Peyer's patch (tissue), 4 donors: Measurements from ENCODE around the gene PLPP1. TPM values are rescaled to one million over a fixed set of nuclear protein-coding genes. Genes with fewer than 3 reads are reported as not detected.

ENCODE experiments used
- DNase-seq, 3 donors: peaks; one replicate each; pipeline ENCODE4 v3.0.0-alpha.2; 2017 to 2019
- H3K27ac ChIP-seq, 4 donors: fragments of 200-600 bp; sonication (generic); one replicate each; pipeline ENCODE4 v1.5.1; 2016 to 2019
- H3K27me3 ChIP-seq, 2 donors: fragments of 200-600 bp; sonication (generic); one replicate each; pipeline ENCODE4 v1.5.1; 2019
- H3K36me3 ChIP-seq, 3 donors: fragments of 200-600 bp; sonication (generic); one replicate each; pipeline ENCODE4 v1.5.1; 2016 to 2019
- H3K4me1 ChIP-seq, 4 donors: fragments of 200-600 bp; sonication (generic); one replicate each; pipeline ENCODE4 v1.5.1; 2016 to 2019
- H3K4me3 ChIP-seq, 4 donors: fragments of 200-600 bp; sonication (generic); 1 replicate in 3 of 4; 2 replicates in 1 of 4; pipeline ENCODE4 v1.5.1; 2016 to 2019; ENCODE audit warnings: mild to moderate bottlenecking in 1 of 4
- H3K9me3 ChIP-seq, 4 donors: fragments of 200-600 bp; sonication (generic); one replicate each; pipeline ENCODE4 v1.5.1; 2016 to 2019; ENCODE audit warnings: mild to moderate bottlenecking in 1 of 4
- CTCF ChIP-seq, 6 experiments: fragments of 450-650 bp in 4 of 6; fragments of 200-600 bp in 2 of 6; sonication (generic) in 1 of 6; IDR thresholded peaks; one replicate each; pipeline ENCODE4 v1.5.1; 2017 to 2019; ENCODE audit warnings: antibody characterized with exemption in 6 of 6, mild to moderate bottlenecking in 3 of 6, moderate library complexity in 1 of 6
- POLR2A ChIP-seq, 2 donors: fragments of 450-650 bp; IDR thresholded peaks; one replicate each; pipeline ENCODE4 v1.5.1; 2017; ENCODE audit warnings: antibody characterized with exemption in 2 of 2, mild to moderate bottlenecking in 2 of 2, moderate library complexity in 2 of 2
- total RNA-seq, 4 donors: library from RNA; depleted of rRNA; stranded (reverse); fragments of >200 nt; gene quantifications; one replicate each; pipeline ENCODE4 v1.1.0, GENCODE V29; 2016

The PLPP1 gene
- total RNA-seq, 4 donors from 2014 or later, result 60.2 to 190 (median 115) TPM

GRCh38 chr5:55484531-55484930, 50.2 kb downstream of the PLPP1 start:
- H3K27me3 ChIP-seq, result no peaks in the 10 kb centered on the region
- H3K27ac ChIP-seq, result no peak overlapping the region
- no peak for DNase-seq
- H3K4me3 ChIP-seq, result no peak overlapping the region
- H3K36me3 ChIP-seq, result peaks cover 0 to 4% (median 0%) of the 10 kb centered on the region in 3 donors
- no peaks in the 10 kb centered on the region for H3K4me1 ChIP-seq
- no peaks in the 10 kb centered on the region for H3K9me3 ChIP-seq
- no peak for TF ChIP-seq POLR2A (IDR thresholded peaks at IDR 0.05)

- Histone ChIP-seq H3K27me3 (no peaks in the 10 kb centered on the region), H3K36me3 (peaks cover 0 to 4% (median 0%) of the 10 kb centered on the region in 3 donors), H3K9me3 (no peaks in the 10 kb centered on the region), H3K4me1 (no peaks in the 10 kb centered on the region), H3K27ac (no peak overlapping the region), H3K4me3 (no peak overlapping the region)
- TF ChIP-seq POLR2A (IDR thresholded peaks at IDR 0.05) (no peak), CTCF (IDR thresholded peaks at IDR 0.05) (no peak)
- DNase-seq, result no peak
Measured at GRCh38 chr5:55483885-55484284, 50.9 kb downstream of the PLPP1 start.

- H3K27ac ChIP-seq, result no peak overlapping the region
- H3K4me3 ChIP-seq, result no peak overlapping the region
- no peaks in the 10 kb centered on the region for H3K9me3 ChIP-seq
- DNase-seq, result no peak
- H3K36me3 ChIP-seq, result no peaks in the 10 kb centered on the region
- H3K27me3 ChIP-seq, result no peaks in the 10 kb centered on the region
- H3K4me1 ChIP-seq, result no peaks in the 10 kb centered on the region
- TF ChIP-seq POLR2A (IDR thresholded peaks at IDR 0.05) (no peak), CTCF (IDR thresholded peaks at IDR 0.05) (no peak)
Measured at GRCh38 chr5:55481293-55481855, 53.4 kb downstream of the PLPP1 start.

- Histone ChIP-seq H3K27ac (no peak overlapping the region), H3K27me3 (no peaks in the 10 kb centered on the region), H3K4me3 (no peak overlapping the region), H3K36me3 (no peaks in the 10 kb centered on the region), H3K4me1 (no peaks in the 10 kb centered on the region), H3K9me3 (no peaks in the 10 kb centered on the region)
- no peak for DNase-seq
- TF ChIP-seq CTCF (IDR thresholded peaks at IDR 0.05), result no peak
- TF ChIP-seq POLR2A (IDR thresholded peaks at IDR 0.05), result no peak
Measured at GRCh38 chr5:55480781-55481180, 54.0 kb downstream of the PLPP1 start.

GRCh38 chr5:55472642-55473041, 62.1 kb downstream of the PLPP1 start:
- TF ChIP-seq CTCF (IDR thresholded peaks at IDR 0.05), result no peak
- no peak for TF ChIP-seq POLR2A (IDR thresholded peaks at IDR 0.05)
- H3K4me1 ChIP-seq, result peaks cover 0 to 14% (median 0%) of the 10 kb centered on the region in 4 donors

GRCh38 chr5:55471468-55471867, 63.3 kb downstream of the PLPP1 start:
- no peak overlapping the region for H3K4me3 ChIP-seq
- H3K27me3 ChIP-seq, result no peaks in the 10 kb centered on the region
- no peak overlapping the region for H3K27ac ChIP-seq
- peaks cover 0 to 19% (median 0%) of the 10 kb centered on the region in 3 donors for H3K36me3 ChIP-seq
- no peak for DNase-seq
- TF ChIP-seq CTCF (IDR thresholded peaks at IDR 0.05) (no peak), POLR2A (IDR thresholded peaks at IDR 0.05) (no peak)
- H3K9me3 ChIP-seq, result no peaks in the 10 kb centered on the region
- peaks cover 0 to 15% (median 0%) of the 10 kb centered on the region in 4 donors for H3K4me1 ChIP-seq

More at GRCh38 chr5:55472642-55473041, 62.1 kb downstream of the PLPP1 start:
- no peak for DNase-seq
- Histone ChIP-seq H3K4me3 (no peak overlapping the region), H3K27me3 (no peaks in the 10 kb centered on the region), H3K27ac (no peak overlapping the region), H3K36me3 (peaks cover 0 to 19% (median 0%) of the 10 kb centered on the region in 3 donors), H3K9me3 (no peaks in the 10 kb centered on the region)
